ENCODE data around the gene ANO10.

Gene ANO10

DNA sequence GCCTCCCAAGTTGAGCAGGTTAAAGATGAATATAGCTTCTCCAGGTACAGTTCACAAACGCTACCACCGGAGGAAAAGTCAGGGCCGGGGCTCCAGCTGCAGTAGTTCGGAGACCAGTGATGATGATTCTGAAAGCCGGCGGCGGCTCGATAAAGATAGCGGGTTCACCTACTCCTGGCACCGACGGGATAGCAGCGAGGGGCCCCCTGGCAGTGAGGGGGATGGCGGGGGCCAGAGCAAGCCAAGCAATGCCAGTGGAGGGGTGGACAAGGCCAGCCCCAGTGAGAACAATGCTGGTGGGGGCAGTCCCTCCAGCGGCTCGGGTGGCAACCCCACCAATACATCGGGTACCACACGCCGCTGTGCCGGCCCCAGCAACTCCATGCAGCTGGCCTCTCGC lies 274.0 kb downstream of the ANO10 start:
- no peak for DNase-seq (ENCODE audit: low spot score)

DNA sequence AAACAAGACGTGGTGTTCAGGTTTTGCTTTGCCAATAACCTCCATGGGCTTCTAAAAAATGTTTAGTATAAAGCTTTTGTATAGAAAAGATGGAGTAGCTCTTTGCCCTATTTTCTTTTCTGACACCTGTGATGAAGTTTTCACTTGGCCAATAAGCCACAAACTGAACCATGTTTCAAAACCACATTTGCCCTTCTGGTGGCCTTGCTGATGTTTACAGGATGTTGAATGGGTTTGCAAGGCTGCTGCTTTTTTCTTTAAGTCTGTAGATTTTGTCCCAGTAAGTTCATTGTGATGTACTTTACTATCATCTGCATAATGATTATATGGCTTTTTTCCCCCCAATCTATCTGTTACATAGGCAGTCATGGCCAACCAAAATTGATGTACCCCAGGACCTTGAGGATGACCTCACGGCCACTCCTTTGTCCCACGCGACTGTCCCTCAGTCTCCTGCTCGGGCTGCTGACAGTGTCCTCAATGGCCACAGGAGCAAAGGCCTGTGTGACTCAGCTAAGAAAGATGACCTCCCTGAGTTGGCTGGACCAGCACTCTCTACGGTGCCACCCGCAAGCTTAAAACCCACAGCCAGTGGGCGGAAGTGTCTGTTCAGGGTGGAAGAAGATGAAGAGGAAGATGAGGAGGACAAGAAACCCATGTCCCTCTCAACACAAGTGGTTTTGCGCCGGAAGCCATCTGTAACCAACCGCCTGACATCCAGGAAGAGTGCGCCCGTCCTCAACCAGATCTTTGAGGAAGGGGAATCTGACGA lies 274.6 kb downstream of the ANO10 start:
- no peak for DNase-seq (ENCODE audit: low spot score)

- DNase-seq (ENCODE audit: low spot score), result no peak
These were observed 275.9 kb downstream of the ANO10 start for GRCh38 chr3:43345877-43346276.

DNA sequence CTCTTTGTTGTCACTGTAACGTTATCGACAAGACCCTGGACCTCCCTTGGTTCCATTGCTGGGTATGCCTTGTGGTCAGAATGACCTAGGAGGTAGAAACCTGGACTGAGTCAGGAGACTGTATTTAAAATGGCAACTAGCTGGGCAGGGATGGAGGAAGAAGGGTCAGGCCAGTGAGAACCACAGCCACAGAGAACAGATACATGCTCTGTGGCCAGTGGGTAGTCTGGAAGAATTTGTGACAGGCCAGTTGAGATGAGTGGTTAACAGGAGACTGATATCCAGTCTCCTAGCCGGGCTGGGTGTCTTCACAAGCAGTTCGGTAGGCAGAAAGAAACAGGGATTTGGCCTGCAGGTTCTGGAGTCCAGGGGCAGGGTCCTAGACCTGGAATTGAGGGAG lies 276.6 kb downstream of the ANO10 start:
- no peak for DNase-seq (ENCODE audit: low spot score)

DNA sequence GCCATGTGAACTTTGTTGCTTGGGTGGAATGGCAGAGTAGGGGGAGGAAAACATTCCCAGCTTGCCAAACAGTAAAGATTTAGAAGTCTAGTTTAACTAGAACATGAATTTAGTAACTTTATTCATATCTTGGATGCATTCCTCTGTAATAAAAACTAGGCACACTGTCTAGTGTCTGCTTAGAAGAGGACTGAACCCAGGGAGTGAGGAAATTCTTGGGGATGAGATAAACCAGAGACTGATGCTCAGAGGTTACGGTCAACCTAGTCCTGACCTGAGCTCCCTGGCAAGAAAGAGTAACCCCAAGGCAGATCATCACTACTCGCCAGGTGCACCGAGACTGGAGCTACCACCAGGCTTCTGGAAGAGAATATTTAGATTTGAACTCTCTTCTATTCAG lies 277.3 kb downstream of the ANO10 start:
- no peak for DNase-seq (ENCODE audit: low spot score)

GRCh38 chr3:43343815-43344214 lies 278.0 kb downstream of the ANO10 start:
- no peak for DNase-seq (ENCODE audit: low spot score)

GRCh38 chr3:43343185-43343584 lies 278.6 kb downstream of the ANO10 start:
- DNase-seq (ENCODE audit: low spot score), result no peak

- no peak for DNase-seq (ENCODE audit: low spot score)
These were observed 280.0 kb downstream of the ANO10 start for GRCh38 chr3:43341788-43342187.

DNA sequence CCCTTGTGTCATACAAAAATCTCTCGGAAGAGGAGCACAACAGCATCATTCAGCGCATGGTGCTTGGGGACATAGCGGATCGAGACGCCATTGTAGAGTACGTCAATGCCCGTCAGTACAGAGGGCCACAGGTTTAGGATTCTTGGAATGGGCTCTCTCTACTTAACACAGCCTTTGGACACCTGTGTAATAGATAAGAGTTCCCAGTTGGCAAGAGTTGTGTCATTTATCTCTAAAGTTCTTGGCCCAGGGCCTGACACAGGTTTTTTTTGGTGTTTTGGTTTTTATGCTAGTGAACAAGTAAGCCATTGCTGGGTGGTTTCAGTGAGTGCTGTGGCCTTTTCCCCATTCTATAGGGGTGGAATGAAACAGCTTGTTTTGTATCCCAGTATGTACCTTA lies 281.4 kb downstream of the ANO10 start:
- no peak for DNase-seq (ENCODE audit: low spot score)

DNA sequence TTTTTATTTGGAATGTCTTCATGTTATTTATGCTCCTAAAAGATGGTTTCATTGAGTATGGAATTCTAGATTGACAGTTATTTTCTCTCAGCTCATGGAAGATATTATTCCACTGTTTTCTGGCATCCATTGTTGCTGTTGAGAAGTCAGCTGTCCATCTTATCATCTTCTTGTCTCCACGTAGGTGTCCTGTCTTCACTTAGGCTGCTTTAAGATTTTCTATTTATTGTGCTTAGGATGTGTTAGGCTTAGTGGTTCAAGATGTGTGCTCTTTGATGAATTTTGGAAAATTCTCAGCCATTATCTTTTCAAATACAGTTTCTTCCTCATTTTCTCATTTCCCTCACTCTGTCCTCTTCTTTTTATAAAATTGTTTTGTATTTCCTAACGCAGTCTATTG lies 283.5 kb downstream of the ANO10 start:
- no peak for DNase-seq (ENCODE audit: low spot score)

GRCh38 chr3:43335799-43336198 lies 286.0 kb downstream of the ANO10 start:
- no peak for DNase-seq (ENCODE audit: low spot score)

- no peak for DNase-seq (ENCODE audit: low spot score)
These were observed 286.8 kb downstream of the ANO10 start for GRCh38 chr3:43334976-43335375.

GRCh38 chr3:43331381-43331780 lies 290.4 kb downstream of the ANO10 start:
- no peak for DNase-seq (ENCODE audit: low spot score)

GRCh38 chr3:43330981-43331380 lies 290.8 kb downstream of the ANO10 start:
- no peak for DNase-seq (ENCODE audit: low spot score)

- no peak for DNase-seq (ENCODE audit: low spot score)
These were observed 293.2 kb downstream of the ANO10 start for GRCh38 chr3:43328653-43329052.

DNA sequence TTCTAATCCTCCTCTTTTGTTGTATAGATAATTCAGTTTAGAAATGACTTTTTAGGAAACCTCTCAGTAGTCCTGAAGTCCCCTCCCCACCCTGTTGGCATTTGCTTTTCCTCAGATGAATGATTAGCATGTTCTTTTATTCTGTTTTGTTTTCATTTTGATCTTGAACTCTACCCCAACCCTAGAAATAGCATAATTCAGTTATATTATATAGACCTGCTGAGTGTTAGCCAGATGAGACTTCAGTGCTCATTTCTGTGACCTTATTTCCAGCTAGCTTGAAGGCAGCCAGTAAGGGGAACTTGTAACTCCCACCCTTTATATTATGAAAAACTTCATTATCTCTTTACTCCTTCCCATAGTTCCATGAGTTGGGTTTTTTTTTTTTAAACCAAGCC lies 294.2 kb downstream of the ANO10 start:
- no peak for DNase-seq (ENCODE audit: low spot score)

- no peak for DNase-seq (ENCODE audit: low spot score)
These were observed 294.8 kb downstream of the ANO10 start for GRCh38 chr3:43326891-43327581.

- DNase-seq (ENCODE audit: low spot score), result no peak
These were observed 298.3 kb downstream of the ANO10 start for GRCh38 chr3:43323541-43323940.

DNA sequence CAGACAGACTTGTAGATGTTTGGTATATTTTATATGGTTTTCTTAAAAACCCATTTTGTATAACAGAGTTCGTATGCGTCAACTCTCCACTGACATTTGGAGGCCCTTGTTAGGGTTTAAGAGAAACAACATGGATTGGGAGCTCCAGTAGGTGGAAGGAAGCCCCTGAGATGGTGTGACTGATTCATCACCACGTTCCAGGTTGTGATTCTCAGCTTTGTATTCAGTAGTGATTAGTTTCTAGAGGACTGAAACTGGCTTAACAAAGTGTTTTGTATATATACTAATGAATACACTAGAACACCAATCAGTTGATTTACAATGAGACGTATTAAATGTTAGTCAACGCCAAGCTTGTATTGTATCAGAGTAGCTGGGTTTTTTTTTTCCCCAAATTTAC lies 301.5 kb downstream of the ANO10 start:
- no peak for DNase-seq (ENCODE audit: low spot score)

- no peak for DNase-seq (ENCODE audit: low spot score)
These were observed 302.0 kb downstream of the ANO10 start for GRCh38 chr3:43319794-43320193.

GRCh38 chr3:43319376-43319775 lies 302.4 kb downstream of the ANO10 start:
- DNase-seq (ENCODE audit: low spot score), result no peak

DNA sequence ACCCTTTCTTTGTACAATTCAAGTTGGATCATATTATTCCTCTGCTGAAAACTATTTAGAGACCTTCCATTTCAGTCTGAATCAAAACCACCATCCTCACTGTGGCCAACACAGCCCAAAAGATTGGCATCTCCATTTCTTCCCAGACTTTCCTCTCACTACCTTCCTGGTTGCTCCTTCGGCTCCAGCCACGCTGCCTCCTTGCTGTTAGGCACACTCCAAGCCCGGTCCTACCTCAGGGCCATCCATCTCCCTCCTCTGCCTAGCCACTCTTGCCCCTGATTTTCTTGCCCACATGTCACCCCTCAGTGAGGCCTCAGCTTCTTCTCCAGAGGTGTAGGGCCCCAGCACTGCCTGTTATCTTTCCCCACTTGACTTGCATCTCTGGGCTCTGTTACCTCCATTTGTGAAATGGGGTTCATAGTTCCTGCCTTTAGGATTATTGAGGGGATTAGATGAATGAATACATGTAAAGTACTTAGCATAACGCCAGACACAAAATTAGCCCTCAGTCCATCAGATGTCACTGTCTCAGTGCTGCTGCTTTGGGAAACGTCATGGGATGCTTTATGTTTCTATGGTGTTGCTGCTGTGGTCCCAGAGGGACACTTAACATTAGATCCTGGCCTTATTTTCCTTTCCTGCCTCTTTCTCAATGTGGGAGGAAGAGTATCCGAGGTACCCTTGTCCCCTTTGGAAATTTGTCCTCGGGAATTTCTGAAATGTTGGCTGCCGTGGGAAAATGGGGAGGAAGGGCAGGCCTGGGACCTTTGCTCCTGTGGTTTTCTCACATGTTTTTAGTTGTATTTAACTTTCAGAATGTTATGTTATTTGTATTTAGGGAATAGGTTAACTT lies 304.1 kb downstream of the ANO10 start:
- no peak for DNase-seq (ENCODE audit: low spot score)

All from left forelimb (tissue), 1 donor.